NCI-H1417 treated with DMSO at 0.1 percent for 48 hours (cell line): ENCODE data around the gene CCER1.
"Not testable (repeated sequence)": the region's sequence is repeated elsewhere in the genome, so short reads cannot be mapped to it uniquely, and the experiment has no call there.

Experiments
- DNase-seq: peaks from one replicate; lab custom pipeline; 2025; lab: John Stamatoyannopoulos, UW

CCER1 gene

GRCh38 chr12:90954921-90955320 lies at the start of gene CCER1:
Gene CCER1, minus strand, starts transcription at chr12:90955176. Its CDS starts 434 bp downstream, at chr12:90954742.
- DNase-seq = no peak

- no peak for DNase-seq
Measured at GRCh38 chr12:91003737-91004136, 48.8 kb upstream of the CCER1 start.

- DNase-seq = peak; percentile 10
Measured at GRCh38 chr12:91001306-91001705, 46.3 kb upstream of the CCER1 start.

DNA sequence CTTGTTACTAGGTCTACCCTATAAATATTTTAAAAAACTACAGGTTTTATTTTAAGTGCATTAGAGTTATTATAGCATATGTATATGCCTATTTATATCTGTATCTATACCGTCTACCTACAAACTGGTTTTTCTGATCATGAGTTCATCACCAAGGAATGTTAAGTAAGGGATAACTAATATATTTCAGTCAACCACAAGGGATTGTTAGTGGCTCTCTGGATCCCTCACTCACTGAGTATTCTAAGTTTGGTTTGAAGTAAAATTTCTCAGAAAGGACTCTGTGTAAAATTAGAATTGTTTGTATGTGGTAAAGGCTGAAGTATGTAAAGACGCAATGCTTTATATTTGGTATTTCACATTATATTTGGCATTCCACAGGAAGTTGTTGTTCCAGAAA lies 45.0 kb upstream of the CCER1 start:
- DNase-seq = no peak

DNA sequence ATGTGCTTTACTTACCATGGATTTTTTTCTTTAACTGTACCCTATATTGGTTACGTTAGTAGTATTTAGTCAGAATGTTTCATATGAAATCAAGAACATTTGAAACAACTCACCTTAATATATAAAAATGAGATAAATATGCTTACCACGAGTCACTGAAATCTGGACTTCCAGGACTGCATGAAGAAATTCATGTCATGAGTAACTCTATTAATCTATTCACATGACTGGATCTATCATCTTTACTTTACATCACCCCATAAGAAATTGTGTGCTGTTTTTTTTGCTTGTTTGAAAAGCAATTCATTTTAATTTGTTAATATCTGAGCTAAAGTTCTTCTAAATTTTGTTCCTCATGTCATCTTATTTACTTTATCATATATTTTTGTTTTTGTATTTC lies 44.6 kb upstream of the CCER1 start:
- DNase-seq = no peak

DNA sequence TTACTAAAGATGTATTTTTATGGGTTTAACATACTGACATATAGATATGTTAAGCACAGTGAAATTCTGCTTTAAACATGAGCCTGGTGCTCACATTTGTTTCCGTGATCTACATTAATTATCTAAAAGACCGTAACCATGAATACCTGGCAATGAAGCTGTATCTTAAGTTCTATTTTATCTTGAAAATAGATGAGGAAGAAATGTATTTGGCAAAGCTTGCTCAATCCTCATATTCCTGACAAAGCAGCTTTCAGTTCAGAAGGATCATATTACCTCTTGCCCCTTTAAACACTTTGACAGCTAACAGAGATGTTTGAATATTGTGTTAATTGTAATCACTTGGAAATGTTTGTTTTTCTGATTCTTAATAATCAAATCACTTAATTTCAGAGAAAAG lies 40.0 kb upstream of the CCER1 start:
- no peak for DNase-seq

GRCh38 chr12:90991952-90992465 lies 37.0 kb upstream of the CCER1 start:
- no peak for DNase-seq

- DNase-seq = no peak
Measured at GRCh38 chr12:90990611-90991010, 35.6 kb upstream of the CCER1 start.

GRCh38 chr12:90989686-90990111 lies 34.7 kb upstream of the CCER1 start:
- DNase-seq = no peak

GRCh38 chr12:90987520-90987919 lies 32.5 kb upstream of the CCER1 start:
- no peak for DNase-seq

DNA sequence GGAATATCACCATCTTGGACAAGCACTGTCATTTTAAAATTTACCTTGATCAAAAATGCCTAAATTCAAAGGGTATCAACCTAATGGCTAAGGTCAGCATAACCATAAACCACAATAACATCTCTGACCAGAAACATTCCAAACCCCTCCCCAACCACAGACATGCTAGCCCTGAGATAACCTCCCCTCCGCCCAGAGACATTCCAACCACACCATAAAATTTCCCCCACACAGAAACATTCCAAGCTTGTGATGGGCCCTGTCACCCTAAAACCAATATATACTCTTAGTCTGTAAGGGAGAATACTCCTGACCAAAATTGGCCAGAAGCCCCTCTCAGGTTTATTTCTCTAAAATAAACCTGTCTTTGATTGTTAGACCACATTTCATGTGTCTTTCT lies 32.1 kb upstream of the CCER1 start:
- no peak for DNase-seq

DNA sequence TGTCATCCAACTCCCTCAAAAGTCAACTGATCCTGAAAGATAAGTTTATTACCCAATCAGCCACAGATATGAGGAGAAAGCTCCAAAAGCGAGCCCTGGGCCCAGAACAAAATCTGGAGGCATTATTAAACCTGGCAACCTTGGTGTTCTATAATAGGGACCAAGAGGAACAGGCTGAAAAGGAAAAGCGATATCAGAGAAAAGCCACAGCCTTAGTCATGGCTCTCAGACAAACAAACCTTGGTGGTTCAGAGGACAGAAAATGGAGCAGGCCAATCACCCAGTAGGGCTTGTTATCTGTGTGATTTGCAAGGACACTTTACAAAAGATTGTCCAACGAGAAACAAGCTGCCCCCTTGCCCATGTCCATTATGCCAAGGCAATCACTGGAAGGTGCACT lies 30.4 kb upstream of the CCER1 start:
- DNase-seq = not testable (repeated sequence)

DNA sequence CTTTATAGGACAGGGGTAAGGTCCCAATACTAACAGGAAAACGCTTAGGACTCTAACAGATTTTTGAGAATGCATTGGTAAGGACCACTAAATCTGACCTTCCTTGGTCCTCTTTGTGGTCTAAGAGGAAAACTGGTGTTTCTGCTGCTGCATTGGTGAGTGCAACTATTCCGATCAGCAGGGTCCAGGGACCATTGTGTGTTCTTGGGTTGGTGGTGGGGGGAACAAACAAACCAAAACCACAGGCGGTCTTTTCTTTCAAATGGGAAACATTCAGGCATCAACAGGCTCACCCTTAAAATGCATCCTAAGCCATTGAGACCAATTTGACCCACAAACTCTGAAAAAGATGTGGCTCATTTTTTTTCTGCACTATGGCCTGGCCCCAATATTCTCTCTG lies 29.1 kb upstream of the CCER1 start:
- no peak for DNase-seq

DNA sequence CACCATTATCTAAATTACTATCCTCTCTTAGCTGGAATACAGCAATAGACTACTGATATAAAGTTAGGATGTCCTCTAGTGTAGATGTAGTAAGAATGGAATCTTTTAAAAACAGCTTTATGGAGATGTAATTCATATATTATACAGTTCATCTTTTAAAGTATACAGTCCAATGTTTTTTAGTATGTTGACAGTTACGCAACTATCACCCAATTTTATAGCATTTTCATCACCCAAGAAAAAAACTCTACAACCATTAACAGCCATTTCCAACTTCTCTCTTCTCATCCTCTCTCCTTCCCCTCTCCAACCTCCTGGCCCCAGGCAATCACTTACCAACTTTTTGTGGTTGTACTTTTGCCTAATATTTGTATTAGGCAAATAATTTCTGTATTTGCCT lies 27.2 kb upstream of the CCER1 start:
- no peak for DNase-seq

DNA sequence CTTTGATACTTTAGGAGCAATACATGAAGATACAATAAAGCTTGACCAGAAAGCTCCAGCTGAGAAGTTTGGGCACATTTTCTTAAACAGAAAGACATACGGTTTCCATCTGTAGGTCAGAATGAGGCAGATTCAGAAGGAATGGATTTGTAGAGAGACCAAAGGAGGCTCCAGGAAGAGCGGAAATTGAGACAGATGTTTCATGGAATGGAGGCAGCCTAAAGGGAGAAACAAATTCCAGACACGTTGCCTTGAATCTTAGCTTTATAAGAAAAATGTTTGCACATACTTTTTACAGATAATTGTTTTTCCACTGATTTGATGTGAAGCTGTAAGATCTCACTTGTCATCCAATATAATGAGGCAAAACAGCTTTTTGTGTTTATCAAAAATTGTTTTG lies 25.0 kb upstream of the CCER1 start:
- no peak for DNase-seq

DNA sequence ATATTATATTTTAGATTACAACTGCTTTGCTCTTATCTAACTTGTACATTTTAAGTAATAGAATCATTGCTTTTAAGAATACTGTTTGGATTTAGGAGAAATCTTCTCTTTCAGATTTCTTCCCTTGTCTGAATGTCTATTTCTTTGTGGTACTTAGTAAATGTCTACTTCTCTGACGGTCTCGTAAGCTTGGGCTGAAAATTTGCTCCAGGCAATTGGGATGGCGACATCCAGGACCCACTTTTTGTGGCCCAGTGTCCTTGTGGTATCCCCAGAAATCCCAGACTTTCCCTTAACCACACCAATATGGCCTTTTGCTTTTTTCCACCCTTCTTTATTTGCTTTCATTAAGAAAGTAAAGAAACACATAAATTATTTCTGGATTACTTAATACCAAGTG lies 24.0 kb upstream of the CCER1 start:
- DNase-seq = no peak

GRCh38 chr12:90978117-90978770 lies 23.3 kb upstream of the CCER1 start:
- DNase-seq = peak; percentile 12

- no peak for DNase-seq
Measured at GRCh38 chr12:90977224-90977623, 22.2 kb upstream of the CCER1 start.

GRCh38 chr12:90974286-90974685 lies 19.3 kb upstream of the CCER1 start:
- no peak for DNase-seq

- DNase-seq = no peak
Measured at GRCh38 chr12:90972226-90972625, 17.2 kb upstream of the CCER1 start.

- DNase-seq = no peak
Measured at GRCh38 chr12:90970911-90971310, 15.9 kb upstream of the CCER1 start.

GRCh38 chr12:90970471-90970870 lies 15.5 kb upstream of the CCER1 start:
- no peak for DNase-seq

DNA sequence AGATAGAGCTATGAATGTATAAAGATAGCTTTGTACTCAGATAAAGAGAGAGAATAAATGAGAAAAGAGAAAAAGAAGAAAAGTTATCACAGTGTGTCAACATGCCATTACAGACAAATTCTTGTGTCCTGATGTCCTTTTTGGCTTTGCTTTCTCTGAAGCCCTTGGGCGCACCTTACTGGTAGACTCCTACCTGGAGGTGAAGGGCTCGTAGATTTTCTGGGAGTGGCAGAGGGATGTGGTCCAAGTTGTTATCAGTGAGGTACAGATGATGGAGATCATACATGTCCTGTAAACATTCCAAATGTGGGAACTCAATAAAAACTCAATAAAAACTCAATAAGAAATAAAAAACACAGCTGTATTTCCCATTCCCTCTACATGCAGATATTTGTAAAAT lies 14.9 kb upstream of the CCER1 start:
- DNase-seq = no peak

DNA sequence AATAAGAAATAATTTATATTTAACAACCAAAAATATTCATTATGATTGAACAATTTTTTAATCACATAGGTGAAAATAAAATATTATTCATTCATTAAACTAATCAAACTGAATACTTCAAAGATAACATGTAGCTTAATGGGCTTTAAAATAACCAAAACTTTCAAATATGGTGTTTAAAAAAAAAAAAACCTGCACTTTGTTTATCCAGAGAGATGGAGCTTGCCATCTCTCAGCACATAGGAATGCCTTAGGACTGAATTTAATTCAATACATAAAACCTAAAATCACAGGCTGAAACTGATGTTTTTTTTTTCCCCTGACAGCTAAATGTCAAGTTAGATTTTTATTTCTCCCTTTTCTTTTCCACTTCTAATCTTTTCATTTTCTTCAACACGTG lies 14.4 kb upstream of the CCER1 start:
- DNase-seq = no peak
